ENCODE measurements around the gene PIK3R5. TPM values are rescaled to one million over a fixed set of nuclear protein-coding genes. Genes with fewer than 3 reads are reported as not detected.
"Not testable (repeated sequence)": the region's sequence is repeated elsewhere in the genome, so short reads cannot be mapped to it uniquely, and the experiment has no call there.

Gene PIK3R5
- total RNA-seq, 1 donor from 2014 or later = 2.5 TPM

DNA sequence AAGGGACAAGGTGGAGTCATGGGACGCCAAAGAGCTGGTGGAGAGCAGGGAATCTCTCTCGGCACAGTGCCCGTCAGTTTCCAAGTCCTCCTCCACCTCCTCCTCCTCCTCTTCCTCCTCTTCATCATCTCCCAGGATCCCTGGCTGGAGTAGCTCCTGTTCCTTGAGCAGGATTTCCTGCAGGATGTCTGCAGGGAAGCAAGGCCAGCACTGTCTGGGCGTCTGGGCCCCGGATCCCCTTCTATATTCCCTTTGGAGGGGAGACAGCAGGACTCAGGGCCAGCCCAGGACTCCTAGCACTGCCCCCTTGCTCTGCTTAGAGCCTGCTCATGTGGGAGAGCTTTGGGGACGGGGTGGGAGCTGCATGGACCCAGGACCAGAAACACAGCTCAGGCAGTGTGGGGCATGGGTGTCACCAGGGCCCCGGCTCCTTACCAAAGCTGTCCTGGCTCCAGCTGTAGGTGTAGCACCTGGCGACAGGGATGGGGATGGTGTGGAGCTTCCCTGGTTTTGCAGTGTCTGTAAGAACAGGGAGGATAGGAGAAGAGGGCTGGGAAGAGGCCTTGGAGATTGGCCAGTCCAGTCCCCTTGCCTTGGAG lies 76.7 kb downstream of the PIK3R5 start:
- intact Hi-C loops (cut with DNase I) = no loop called here
- DNase-seq (no peak), ATAC-seq (ENCODE audit: poor library complexity) (no peak)

- intact Hi-C loops (cut with DNase I) = no loop called here
Measured at GRCh38 chr17:8887834-8888703, 77.4 kb downstream of the PIK3R5 start.

GRCh38 chr17:8887301-8887700 lies 78.2 kb downstream of the PIK3R5 start:
- DNase-seq = no peak
- ATAC-seq (ENCODE audit: poor library complexity) = no peak
- intact Hi-C loops (cut with DNase I) = no loop called here

More at GRCh38 chr17:8887834-8888703, 77.4 kb downstream of the PIK3R5 start:
- ATAC-seq (ENCODE audit: poor library complexity) (peak; percentile 67), DNase-seq (peak; percentile 66)

- DNase-seq (no peak), ATAC-seq (ENCODE audit: poor library complexity) (no peak)
- intact Hi-C loops (cut with DNase I) = no loop called here
Measured at GRCh38 chr17:8885967-8886684, 79.4 kb downstream of the PIK3R5 start.

DNA sequence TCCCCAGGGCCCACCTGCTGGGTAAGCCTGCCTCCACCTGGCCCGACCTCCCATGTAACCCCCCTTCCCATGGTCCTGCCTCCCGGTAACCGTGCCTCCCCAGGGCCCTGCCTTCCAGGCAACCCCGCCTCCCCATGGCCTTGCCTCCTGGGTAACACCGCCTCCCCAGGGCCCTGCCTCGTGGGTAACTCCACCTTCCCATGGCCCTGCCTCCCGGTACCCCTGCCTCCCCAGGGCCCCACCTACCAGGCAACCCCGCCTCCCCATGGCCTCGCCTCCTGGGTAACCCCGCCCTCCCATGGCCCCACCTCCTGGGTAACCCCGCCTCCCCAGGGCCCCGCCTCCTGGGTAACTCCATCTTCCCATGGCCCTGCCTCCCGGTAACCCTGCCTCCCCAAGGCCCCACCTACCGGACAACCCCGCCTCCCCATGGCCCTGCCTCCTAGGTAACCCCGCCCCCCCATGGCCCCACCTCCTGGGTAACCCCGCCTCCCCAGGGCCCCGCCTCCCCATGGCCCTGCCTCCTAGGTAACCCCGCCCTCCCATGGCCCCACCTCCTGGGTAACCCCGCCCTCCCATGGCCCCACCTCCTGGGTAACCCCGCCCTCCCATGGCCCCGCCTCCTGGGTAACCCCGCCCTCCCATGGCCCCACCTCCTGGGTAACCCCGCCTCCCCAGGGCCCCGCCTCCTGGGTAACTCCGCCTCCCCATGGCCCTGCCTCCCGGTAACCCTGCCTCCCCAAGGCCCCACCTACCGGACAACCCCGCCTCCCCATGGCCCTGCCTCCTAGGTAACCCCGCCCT lies 80.1 kb downstream of the PIK3R5 start:
- DNase-seq; intact Hi-C loops (cut with DNase I); ATAC-seq (ENCODE audit: poor library complexity): not testable (repeated sequence)

GRCh38 chr17:8884336-8884990 lies 81.0 kb downstream of the PIK3R5 start:
- no peak for ATAC-seq (ENCODE audit: poor library complexity)
- intact Hi-C loops (cut with DNase I) = no loop called here
- DNase-seq = no peak

- no peak for ATAC-seq (ENCODE audit: poor library complexity)
- DNase-seq = no peak
- intact Hi-C loops (cut with DNase I) = no loop called here
Measured at GRCh38 chr17:8883353-8883752, 82.2 kb downstream of the PIK3R5 start.

GRCh38 chr17:8881606-8882005 lies 83.9 kb downstream of the PIK3R5 start:
- intact Hi-C loops (cut with DNase I) = no loop called here
- DNase-seq = no peak
- no peak for ATAC-seq (ENCODE audit: poor library complexity)

DNA sequence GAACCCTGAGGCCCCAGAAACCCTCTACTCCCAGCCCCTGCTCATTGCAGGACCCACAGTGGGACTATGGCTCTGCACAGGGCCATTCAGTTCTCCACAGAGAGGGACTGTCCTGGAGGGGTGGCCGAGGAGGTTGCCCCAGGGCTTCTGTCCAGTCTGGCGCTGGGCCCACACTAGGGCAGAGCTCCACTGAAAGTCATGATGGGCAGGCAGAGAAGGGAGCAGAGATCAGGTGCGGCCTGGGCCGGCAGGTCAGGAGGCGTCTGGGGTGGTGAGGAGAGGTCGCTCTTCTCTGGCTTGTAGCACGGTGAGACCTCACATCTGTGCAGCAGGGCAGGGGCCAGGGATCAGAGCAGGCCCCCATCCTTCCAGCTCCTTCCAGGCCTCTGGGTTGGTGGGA lies 85.0 kb downstream of the PIK3R5 start:
- intact Hi-C loops (cut with DNase I) = no loop called here
- ATAC-seq (ENCODE audit: poor library complexity) = no peak
- no peak for DNase-seq

- ATAC-seq (ENCODE audit: poor library complexity) = no peak
- intact Hi-C loops (cut with DNase I) = no loop called here
- no peak for DNase-seq
Measured at GRCh38 chr17:8879410-8879809, 86.1 kb downstream of the PIK3R5 start.

DNA sequence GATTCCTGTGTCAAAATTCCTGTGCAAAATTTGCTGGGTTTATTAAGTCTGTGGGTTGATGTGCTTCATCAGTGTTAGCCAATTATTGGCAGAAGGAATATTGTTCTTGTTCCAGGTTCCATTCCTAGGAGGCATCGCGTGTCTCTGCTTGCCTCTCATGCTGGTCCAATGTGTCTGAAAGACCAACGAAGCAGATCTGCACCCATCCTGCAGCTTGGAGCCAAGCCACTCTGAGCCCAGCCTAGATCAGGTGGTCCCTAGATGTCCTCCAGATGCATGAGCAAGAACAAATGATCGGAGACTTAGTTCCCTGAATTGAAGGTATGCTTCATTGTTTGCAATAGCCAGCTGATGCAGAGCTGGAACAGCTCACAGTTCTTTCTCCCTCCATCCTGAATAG lies 87.5 kb downstream of the PIK3R5 start:
- no peak for ATAC-seq (ENCODE audit: poor library complexity)
- intact Hi-C loops (cut with DNase I) = no loop called here
- DNase-seq = no peak

- intact Hi-C loops (cut with DNase I) = no loop called here
- no peak for DNase-seq
- no peak for ATAC-seq (ENCODE audit: poor library complexity)
Measured at GRCh38 chr17:8875957-8876356, 89.5 kb downstream of the PIK3R5 start.

DNA sequence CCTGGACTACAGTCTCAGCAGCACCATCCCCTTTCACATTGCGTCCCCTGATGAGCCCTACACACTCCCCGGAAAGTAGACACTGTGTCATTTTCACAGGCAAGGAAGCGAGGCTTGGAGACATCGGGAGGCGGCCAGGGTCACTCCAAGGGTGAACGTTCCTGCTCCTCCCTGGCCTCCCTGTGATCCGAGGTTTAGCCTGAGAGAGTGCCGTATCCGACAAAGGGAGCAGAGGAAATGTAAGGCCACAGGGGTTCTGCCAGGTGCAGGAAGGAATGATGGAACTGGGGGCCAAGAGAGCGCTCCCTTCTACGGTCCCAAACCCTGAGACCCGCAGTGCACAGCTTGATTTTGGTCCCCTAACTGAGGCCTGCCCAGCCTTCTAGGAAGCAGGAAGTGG lies 90.1 kb downstream of the PIK3R5 start:
- intact Hi-C loops (cut with DNase I) = no loop called here
- ATAC-seq (ENCODE audit: poor library complexity) = no peak
- no peak for DNase-seq

DNA sequence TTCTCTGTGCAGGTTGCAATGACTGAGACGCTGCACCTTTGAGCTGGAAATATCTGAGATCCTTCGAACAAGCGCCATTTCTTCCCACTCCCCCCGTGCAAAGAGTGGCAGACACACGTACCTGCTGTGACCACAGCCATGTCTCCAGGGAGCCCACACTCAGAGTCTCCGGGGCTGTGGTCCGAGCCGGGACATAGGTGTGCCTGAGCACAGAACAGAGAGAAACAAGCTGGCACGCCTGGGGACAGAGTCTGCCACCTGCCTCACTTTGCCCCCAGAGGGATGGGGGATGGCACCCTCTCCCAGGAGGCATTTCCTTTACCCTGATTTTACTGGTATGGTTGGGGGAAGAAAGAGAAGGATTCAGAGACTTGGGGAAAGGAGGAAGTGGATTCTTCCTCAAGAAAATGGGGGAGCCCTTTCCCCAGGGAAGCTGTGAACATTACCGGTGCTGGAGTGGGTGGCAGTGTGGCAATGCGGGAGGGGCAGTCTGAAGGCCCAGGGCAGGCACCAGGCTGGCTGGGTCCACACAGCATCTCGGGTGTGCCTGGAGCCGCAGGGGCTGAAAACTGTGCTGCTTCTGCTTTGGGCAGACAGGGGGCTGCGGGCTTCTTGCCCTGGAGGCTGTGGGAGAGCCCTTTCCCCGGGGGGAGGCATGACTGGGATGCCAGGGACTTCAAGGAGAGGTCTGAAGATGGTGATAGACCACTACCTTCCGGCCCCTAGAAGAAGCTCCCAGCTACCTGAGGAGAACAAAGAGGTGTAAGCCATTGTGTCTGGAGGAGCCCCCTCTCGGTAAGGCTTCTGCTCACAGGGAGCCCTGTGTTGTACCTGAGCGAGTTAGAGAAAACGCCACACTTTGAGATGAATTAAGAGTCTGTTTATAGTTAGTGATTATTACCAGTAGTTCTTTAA lies 91.4 kb downstream of the PIK3R5 start:
- DNase-seq (no peak), ATAC-seq (ENCODE audit: poor library complexity) (no peak)
- intact Hi-C loops (cut with DNase I) = no loop called here

DNA sequence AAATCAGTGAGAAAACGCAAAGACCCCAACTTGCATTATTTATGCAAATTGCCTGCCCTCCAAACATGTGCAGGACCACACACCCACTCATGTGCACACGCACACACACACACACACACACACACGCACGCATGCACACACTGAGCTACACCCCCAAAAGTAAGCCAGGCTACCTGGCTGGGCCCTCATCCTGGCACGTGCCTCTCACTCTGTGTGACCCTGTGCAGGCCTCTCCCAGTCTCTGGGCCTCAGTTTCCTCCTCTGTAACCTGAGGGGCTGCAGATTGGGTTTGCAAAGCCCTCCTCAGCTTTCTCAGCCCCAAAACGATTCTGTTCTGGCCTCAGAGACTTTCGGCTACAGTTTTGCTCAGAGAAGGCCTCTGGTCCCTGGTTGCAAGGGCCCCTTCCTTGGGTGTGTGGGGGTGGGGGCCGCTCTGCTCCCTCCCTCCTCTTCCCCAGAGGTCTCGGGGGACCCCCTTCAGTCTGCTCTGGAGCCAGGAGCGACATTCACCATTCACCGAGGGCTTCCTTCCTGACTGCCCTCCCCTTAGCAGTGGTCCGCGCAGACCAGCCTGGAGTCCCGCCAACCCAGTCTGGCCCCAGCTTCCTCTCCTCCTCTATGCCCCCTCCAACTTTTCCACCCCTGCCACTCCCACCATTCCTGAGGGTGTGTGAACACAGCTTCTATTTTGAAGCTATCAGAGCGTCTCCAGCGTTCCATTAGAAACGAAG lies 92.6 kb downstream of the PIK3R5 start:
- no peak for DNase-seq
- no peak for ATAC-seq (ENCODE audit: poor library complexity)
- intact Hi-C loops (cut with DNase I) = no loop called here

DNA sequence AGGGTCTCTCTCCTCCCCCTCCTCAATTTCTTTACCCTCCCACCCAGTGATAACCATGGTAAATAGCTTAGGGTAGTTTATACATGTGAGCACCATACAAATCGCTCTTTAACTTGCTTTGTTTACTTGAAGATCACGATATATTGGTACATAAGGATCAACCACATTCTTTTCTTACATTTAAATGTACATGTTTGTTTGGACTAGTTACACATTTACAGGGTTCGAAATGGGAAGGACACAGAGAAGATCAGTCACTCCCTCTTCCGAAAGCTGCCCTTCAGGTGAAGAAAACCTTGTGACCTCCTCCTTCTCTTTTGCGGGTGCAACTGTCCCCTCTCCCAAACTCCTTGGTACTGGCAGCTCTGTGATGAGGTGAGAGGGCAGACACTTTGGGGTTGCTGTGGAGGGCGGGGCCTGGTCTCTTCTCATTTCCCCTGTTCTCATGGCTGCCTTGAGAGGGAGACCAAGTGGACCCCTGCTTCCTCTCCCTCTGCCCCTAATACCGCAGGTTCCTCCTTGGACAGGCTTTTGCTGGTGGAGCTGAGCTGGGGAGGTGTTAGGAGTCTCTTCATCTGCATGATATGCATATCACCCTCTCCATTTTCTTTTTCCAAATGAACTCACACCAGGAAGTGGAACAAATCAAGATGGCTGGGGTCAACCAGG lies 93.3 kb downstream of the PIK3R5 start:
- ATAC-seq (ENCODE audit: poor library complexity) (no peak), DNase-seq (no peak)
- intact Hi-C loops (cut with DNase I) = no loop called here
